GM20431 (cell line): ENCODE results near the gene GSAP.
"Not testable (repeated sequence)": the region's sequence is repeated elsewhere in the genome, so short reads cannot be mapped to it uniquely, and the experiment has no call there.

ENCODE experiments used
- in situ Hi-C: fragments of 300-500 bp; cut with MseI, MboI; formaldehyde crosslinking; loops from one replicate; pipeline ENCODE4 v1.15.0; 2020; ENCODE audit warnings: low sequenced_read_pairs; ENCODE audit not compliant: unreplicated experiment

The GSAP gene

GRCh38 chr7:77415823-77416620, at the start of gene GSAP:
Gene GSAP (minus strand): TSS chr7:77416349. CDS start chr7:77416321, 28 bp downstream.
- in situ Hi-C loops, result no loop called here

GRCh38 chr7:77465256-77465655, 49.1 kb upstream of the GSAP start:
- in situ Hi-C loops, result no loop called here

GRCh38 chr7:77464589-77464988, 48.4 kb upstream of the GSAP start:
- in situ Hi-C loops, result no loop called here

- in situ Hi-C loops, result not testable (repeated sequence)
Measured at GRCh38 chr7:77463632-77464031, 47.5 kb upstream of the GSAP start.

- in situ Hi-C loops, result no loop called here
Measured at GRCh38 chr7:77461842-77462241, 45.7 kb upstream of the GSAP start.

- in situ Hi-C loops, result no loop called here
Measured at GRCh38 chr7:77461246-77461645, 45.1 kb upstream of the GSAP start.

GRCh38 chr7:77460057-77460486, 43.9 kb upstream of the GSAP start:
- in situ Hi-C loops, result no loop called here

GRCh38 chr7:77459311-77459726, 43.2 kb upstream of the GSAP start:
- in situ Hi-C loops, result no loop called here

GRCh38 chr7:77458786-77459185, 42.6 kb upstream of the GSAP start:
- in situ Hi-C loops, result no loop called here

- in situ Hi-C loops, result no loop called here
Measured at GRCh38 chr7:77457779-77458178, 41.6 kb upstream of the GSAP start.

- in situ Hi-C loops, result no loop called here
Measured at GRCh38 chr7:77456696-77457095, 40.5 kb upstream of the GSAP start.

- in situ Hi-C loops, result no loop called here
Measured at GRCh38 chr7:77455321-77455720, 39.2 kb upstream of the GSAP start.

- in situ Hi-C loops, result no loop called here
Measured at GRCh38 chr7:77454802-77455201, 38.7 kb upstream of the GSAP start.

- in situ Hi-C loops, result no loop called here
Measured at GRCh38 chr7:77453531-77453930, 37.4 kb upstream of the GSAP start.

GRCh38 chr7:77451950-77452349, 35.8 kb upstream of the GSAP start:
- in situ Hi-C loops, result not testable (repeated sequence)

GRCh38 chr7:77450613-77451012, 34.5 kb upstream of the GSAP start:
- in situ Hi-C loops, result no loop called here

- in situ Hi-C loops, result no loop called here
Measured at GRCh38 chr7:77450054-77450453, 33.9 kb upstream of the GSAP start.

- in situ Hi-C loops, result no loop called here
Measured at GRCh38 chr7:77447616-77448015, 31.5 kb upstream of the GSAP start.

GRCh38 chr7:77444123-77444522, 28.0 kb upstream of the GSAP start:
- in situ Hi-C loops, result no loop called here

- in situ Hi-C loops, result no loop called here
Measured at GRCh38 chr7:77443042-77443441, 26.9 kb upstream of the GSAP start.

- in situ Hi-C loops, result no loop called here
Measured at GRCh38 chr7:77442636-77443035, 26.5 kb upstream of the GSAP start.

- in situ Hi-C loops, result no loop called here
Measured at GRCh38 chr7:77441046-77441445, 24.9 kb upstream of the GSAP start.
